ENCODE data around the gene LMF1. TPM values are rescaled to one million over a fixed set of nuclear protein-coding genes. Genes with fewer than 3 reads are reported as not detected.

The LMF1 gene
- total RNA-seq, 1 donor from 2014 or later, result 19.0 TPM

DNA sequence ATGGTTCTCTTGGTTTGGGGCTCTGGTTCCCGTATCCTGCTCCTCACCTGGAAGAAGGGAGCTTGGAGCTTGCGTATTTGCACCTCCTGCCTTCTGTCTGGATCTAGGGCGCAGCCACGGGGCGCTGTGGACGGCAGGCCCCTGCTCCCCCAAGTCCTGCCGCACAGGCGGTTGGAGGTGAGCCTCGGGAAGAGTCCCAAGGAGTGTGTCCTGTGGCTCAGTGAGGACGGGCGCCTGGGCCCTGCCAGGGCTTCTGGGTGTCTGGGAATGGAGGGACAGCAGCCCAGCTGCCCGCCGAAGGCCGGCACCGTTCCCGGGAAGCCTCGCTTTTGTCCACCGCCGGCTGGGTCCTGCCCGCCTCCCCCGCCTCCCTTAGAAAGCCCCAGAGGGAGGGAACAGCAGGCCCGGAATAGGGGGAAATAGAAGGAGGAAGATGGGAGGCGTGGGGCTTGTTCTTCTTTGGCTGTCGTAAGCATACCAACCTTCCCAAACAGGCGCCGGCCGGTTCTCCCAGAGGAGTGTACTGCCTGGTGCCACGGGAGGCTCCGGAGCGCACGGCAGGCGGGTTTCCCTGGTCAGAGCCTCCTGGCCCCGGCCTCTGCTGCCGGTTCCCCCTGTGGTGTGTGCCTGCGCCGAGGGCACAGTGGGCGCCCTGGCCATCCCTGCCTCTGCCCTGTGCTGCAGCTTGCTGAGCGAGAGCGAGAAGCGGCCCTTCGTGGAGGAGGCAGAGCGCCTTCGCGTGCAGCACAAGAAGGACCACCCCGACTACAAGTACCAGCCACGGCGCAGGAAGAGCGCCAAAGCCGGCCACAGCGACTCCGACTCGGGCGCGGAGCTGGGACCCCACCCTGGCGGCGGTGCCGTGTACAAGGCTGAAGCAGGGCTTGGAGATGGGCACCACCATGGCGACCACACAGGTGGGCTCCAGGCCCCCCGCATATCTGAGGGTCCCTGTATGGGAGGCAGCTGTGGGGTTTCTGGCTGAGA is 12.6 kb upstream of the LMF1 start:
- Histone ChIP-seq H3K27ac (no peak overlapping the region), H3K9me3 (no peaks in the 10 kb centered on the region), H3K4me3 (no peak overlapping the region), H3K36me3 (no peaks in the 10 kb centered on the region), H3K27me3 (peaks cover 39% of the 10 kb centered on the region), H3K4me1 (peaks cover 7% of the 10 kb centered on the region)
- TF ChIP-seq, protein P1, sequence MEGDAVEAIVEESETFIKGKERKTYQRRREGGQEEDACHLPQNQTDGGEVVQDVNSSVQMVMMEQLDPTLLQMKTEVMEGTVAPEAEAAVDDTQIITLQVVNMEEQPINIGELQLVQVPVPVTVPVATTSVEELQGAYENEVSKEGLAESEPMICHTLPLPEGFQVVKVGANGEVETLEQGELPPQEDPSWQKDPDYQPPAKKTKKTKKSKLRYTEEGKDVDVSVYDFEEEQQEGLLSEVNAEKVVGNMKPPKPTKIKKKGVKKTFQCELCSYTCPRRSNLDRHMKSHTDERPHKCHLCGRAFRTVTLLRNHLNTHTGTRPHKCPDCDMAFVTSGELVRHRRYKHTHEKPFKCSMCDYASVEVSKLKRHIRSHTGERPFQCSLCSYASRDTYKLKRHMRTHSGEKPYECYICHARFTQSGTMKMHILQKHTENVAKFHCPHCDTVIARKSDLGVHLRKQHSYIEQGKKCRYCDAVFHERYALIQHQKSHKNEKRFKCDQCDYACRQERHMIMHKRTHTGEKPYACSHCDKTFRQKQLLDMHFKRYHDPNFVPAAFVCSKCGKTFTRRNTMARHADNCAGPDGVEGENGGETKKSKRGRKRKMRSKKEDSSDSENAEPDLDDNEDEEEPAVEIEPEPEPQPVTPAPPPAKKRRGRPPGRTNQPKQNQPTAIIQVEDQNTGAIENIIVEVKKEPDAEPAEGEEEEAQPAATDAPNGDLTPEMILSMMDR (IDR thresholded peaks at IDR 0.05), result no peak
- no peak for DNase-seq
- no peak for ATAC-seq
- intact Hi-C loops (cut with DNase I), result no loop called here

DNA sequence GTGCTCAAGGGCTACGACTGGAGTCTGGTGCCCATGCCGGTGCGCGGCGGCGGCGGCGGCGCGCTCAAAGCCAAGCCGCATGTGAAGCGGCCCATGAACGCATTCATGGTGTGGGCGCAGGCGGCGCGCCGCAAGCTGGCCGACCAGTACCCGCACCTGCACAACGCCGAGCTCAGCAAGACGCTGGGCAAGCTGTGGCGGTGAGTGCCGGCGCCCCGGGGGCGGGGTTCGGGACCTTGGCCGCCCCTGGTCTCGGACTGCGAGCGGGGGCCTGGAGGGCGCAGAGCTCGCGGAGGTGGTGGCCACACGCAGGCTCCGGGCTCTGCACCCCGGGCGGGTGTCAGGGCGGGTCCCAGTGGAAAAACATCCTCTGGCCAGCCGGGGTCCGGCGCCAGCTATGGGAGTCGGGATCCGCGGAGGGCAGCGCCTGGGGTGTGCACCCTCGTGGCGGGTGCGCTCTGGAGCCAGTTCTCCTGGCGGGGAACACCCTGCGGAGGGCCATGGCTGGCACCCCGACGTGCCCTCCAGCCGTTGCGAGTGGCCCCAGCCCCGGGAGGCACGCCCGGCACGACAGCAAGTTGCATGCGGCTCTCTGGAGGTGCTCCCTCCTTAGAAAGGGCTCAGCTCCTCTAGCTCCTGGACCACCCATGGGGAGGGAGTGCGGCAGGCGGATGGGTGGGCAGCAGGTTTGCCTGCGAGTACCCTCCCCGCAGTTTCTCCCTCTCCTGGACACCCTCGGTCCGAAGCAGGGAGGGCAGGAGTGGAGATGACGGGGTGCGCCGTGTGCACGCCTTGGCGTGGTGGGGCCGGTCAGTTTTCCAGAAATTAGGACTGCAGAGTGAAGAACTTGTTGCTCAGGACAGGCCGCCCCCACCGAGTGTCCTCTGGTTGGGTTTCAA is 11.6 kb upstream of the LMF1 start:
- TF ChIP-seq, protein P1 (IDR thresholded peaks at IDR 0.05), result no peak
- no peak overlapping the region for H3K27ac ChIP-seq
- no peaks in the 10 kb centered on the region for H3K36me3 ChIP-seq
- DNase-seq (no peak), ATAC-seq (no peak)
- H3K9me3 ChIP-seq, result no peaks in the 10 kb centered on the region
- H3K27me3 ChIP-seq, result peaks cover 41% of the 10 kb centered on the region
- H3K4me3 ChIP-seq, result peak overlapping the region; percentile 21
- peaks cover 7% of the 10 kb centered on the region for H3K4me1 ChIP-seq
- intact Hi-C loops (cut with DNase I), result no loop called here

DNA sequence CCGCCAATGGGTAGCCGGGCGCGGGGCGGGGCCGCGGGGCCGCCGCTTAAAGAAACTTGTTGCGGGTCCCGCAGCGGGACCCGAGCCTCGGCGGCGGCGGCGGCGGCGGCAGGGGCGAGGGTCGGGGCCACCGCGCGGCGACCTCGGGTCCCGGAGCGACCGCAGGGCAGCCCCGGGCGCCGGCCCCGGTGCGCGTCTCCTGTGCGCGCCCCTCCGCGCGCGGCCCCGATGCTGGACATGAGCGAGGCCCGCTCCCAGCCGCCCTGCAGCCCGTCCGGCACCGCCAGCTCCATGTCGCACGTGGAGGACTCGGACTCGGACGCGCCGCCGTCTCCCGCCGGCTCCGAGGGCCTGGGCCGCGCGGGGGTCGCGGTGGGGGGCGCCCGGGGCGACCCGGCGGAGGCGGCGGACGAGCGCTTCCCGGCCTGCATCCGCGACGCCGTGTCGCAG is 10.9 kb upstream of the LMF1 start, which contains the start of gene SOX8:
Gene SOX8 (plus strand): TSS at position 76 of the 450 bp plus-strand sequence. CDS start 153 bp downstream, at position 229.
- intact Hi-C loops (cut with DNase I), result no loop called here
- no peak within 1 kb of the TSS for H3K27ac ChIP-seq
- TF ChIP-seq, protein P1 (IDR thresholded peaks at IDR 0.05), result no peak
- no peaks in the 10 kb centered on the region for H3K9me3 ChIP-seq
- ATAC-seq (no peak), DNase-seq (no peak)
- H3K4me3 ChIP-seq, result peak within 1 kb of the TSS; percentile 43
- H3K4me1 ChIP-seq, result peaks cover 7% of the 10 kb centered on the region
- peaks cover 41% of the 10 kb centered on the region for H3K27me3 ChIP-seq
- no peaks in the 10 kb centered on the region for H3K36me3 ChIP-seq

DNA sequence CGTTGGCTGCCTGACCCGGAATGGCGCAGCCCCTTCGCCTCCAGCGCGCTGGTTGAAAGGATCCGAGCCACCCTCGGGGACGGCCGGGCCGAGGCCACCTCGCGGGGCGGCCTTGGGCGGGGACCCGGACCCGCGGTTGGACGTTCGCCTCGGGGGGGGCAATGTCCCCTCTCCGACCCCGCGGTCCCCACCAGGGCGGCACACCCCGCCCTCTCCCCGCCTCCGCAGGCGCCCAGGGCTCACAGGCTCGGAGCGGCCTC is 9.7 kb upstream of the LMF1 start:
- Histone ChIP-seq H3K36me3 (no peaks in the 10 kb centered on the region), H3K4me3 (peak overlapping the region; percentile 43), H3K9me3 (no peaks in the 10 kb centered on the region), H3K4me1 (peaks cover 7% of the 10 kb centered on the region), H3K27me3 (peaks cover 41% of the 10 kb centered on the region), H3K27ac (no peak overlapping the region)
- no peak for ATAC-seq
- TF ChIP-seq, protein P1 (IDR thresholded peaks at IDR 0.05), result no peak
- DNase-seq, result no peak
- intact Hi-C loops (cut with DNase I), result no loop called here

DNA sequence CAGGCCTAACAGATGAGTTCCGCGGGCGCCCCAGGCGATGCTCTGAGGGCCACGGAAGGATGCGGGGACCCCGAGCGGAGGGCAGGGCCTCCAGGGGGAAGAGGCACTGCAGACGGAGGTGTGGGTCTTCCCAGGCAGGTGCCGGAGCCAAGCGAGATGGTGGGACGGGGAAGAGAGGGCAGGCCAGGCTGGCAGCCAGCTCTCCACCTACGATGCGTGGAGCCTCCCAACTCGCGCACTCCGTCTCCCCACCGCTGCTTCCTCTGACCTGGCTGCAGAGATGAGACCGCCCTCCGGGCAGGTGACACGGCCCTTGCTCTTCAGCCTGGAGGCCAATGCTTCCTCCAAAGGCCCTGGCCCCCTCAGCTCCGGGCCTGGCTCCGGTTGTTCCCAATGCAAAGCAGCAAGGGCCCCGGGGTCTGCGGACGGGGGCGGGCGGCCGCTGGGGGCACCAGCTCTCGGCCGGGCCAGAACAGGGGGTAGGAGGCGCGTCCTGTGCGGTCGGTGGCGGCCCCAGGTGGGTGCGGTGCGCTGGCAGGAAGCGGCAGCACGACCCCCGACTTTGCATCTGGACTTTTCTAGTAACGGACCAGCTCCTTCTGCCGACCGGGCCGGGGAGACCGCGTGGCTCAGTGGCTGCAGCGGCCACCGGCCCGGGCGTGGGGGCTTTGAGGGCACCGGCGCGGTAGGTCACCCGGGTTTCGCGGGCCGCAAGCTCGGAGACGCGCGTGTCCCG is 9.2 kb upstream of the LMF1 start:
- TF ChIP-seq, protein P1 (IDR thresholded peaks at IDR 0.05), result no peak
- H3K27ac ChIP-seq, result no peak overlapping the region
- H3K36me3 ChIP-seq, result no peaks in the 10 kb centered on the region
- peaks cover 7% of the 10 kb centered on the region for H3K4me1 ChIP-seq
- H3K9me3 ChIP-seq, result no peaks in the 10 kb centered on the region
- intact Hi-C loops (cut with DNase I), result no loop called here
- H3K4me3 ChIP-seq, result peak overlapping the region; percentile 43
- DNase-seq, result no peak
- peaks cover 41% of the 10 kb centered on the region for H3K27me3 ChIP-seq
- no peak for ATAC-seq

All from upper lobe of right lung (tissue), 1 donor.